H1 (cell line): ENCODE measurements around the gene GRK6. TPM values are rescaled to one million over a fixed set of nuclear protein-coding genes. Genes with fewer than 3 reads are reported as not detected.

ENCODE experiments used
- CBX5 ChIP-seq: fragments of 300-800, 300-1000 bp; sonication (generic); IDR thresholded peaks from 2 replicates; pipeline ENCODE4 v1.7.1; 2016; ENCODE audit warnings: antibody characterized with exemption, low read length, low read depth
- CBX8 ChIP-seq: fragments of 300-800, 300-1000 bp; sonication (generic); IDR thresholded peaks from 2 replicates; pipeline ENCODE4 v1.7.1; 2016; ENCODE audit warnings: low read depth, low read length, borderline replicate concordance
- KDM1A ChIP-seq: fragments of 200-600, 300-600 bp; sonication (generic); IDR thresholded peaks from 2 replicates; pipeline ENCODE4 v1.7.1; 2016; ENCODE audit warnings: mild to moderate bottlenecking, low read length, borderline replicate concordance
- KDM4A ChIP-seq: IDR thresholded peaks from one replicate; pipeline ENCODE4 v1.7.1; 2012; ENCODE audit warnings: low read depth, mild to moderate bottlenecking, moderate library complexity, low read length, inconsistent platforms; ENCODE audit not compliant: severe bottlenecking
- RBBP5 ChIP-seq: IDR thresholded peaks from 2 replicates; pipeline ENCODE4 v1.7.1; 2012; ENCODE audit warnings: low read depth, mild to moderate bottlenecking, inconsistent platforms, low read length, moderate library complexity, borderline replicate concordance
- polyA plus RNA-seq, 7 experiments: library from polyadenylated mRNA; depleted of rRNA in 3 of 7; stranded (reverse) in 5 of 7; unstranded in 2 of 7; fragments of >200 nt in 5 of 7; fragments of 200-250 nt in 2 of 7; gene quantifications; 1 replicate in 5 of 7; 2 replicates in 1 of 7; 4 replicates in 1 of 7; pipeline versions ENCODE4 v1.2.1 to v1.2.3, GENCODE V29; 2011 to 2013; ENCODE audit warnings: missing spikeins in 2 of 7, mixed read lengths in 2 of 7
- total RNA-seq: library from RNA; stranded (reverse); fragmentation: NEBNext Ultra II Directional; extraction: Animal tissue kit (Norgen Biotek cat#: 25700); gene quantifications from 2 replicates; pipeline ENCODE4 v1.2.1, GENCODE V29; 2021

GRK6 gene
- total and polyA plus RNA-seq, 2 of the 8 experiments (the other 6 are each of a cell fraction or from before 2014, with no cell fraction given) = 31.8 to 57.8 TPM

- TF ChIP-seq KDM1A (no peak), KDM4A (no peak), CBX8 (no peak), CBX5 (no peak), RBBP5 (no peak)
- TF ChIP-seq, all 59 proteins: peak for 0
Measured at GRCh38 chr5:177434942-177435738, 8.7 kb downstream of the GRK6 start (continued).
